ENCODE results near the gene ASB13.
A peak's percentile ranks its signal among the peaks of the same experiment; 100 is the strongest.

DNA sequence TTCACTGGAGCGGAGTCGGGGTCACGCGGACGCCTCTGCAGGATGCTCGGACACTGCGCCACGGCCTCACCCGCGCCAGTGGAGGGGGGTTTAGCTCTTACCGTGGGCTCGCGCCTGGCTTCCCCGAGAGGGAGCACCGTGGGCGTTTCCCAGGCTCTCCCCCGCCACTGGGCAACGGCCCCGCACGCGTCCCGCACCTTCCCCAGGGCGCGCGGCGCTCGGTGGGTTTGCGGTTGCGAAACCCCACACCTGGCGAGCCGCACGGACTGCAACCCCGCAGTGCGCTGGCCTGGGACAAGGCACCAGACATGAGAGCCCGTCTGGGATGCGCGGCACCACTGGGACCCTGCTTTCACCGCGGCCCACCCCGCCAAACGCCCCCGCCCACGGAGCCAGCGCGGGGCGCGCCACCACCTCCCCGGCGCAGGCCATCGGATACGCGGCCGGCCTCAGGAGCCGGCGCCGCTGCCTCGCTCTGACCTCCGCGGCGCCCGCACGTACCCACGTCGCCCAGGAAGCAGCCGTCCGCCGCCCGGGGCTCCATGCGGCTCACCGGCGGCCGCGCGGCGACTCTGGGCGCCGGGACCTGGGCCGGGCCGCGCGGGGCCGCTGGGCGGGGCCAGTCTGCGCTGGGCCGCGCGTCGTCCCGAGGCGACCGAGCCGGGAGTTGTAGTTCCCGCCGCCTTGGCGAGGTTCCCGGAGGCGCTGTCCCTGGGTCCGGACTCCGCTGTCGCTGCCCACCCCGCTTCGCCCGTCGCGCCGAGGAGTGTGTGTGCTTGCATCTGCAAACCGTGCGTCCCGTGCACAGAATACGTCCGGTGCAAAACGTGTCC lies at the start of gene ASB13:
- TF ChIP-seq ZNF563 (CRISPR knock-in tag; IDR thresholded peaks at IDR 0.05) (0 out of 2 replicates have a peak, but pooled peaks have one; percentile 31), EZH2 (conservative IDR thresholded peaks at IDR 0.05; ENCODE audit: low read depth, low read length) (no peak), ZNF24 (IDR thresholded peaks at IDR 0.05) (no peak), GABPB1 (CRISPR knock-in tag; IDR thresholded peaks at IDR 0.05) (peak; percentile 57; the same call in 1 of the 2 replicates), MTA3 (CRISPR knock-in tag; IDR thresholded peaks at IDR 0.05) (no peak), KLF16 (CRISPR knock-in tag; IDR thresholded peaks at IDR 0.05) (no peak), THYN1 (CRISPR knock-in tag; IDR thresholded peaks at IDR 0.05; ENCODE audit: borderline replicate concordance, low read depth) (no peak), SIN3B (IDR thresholded peaks at IDR 0.05; ENCODE audit: low read length) (no peak)
- TF ChIP-seq, protein P1, sequence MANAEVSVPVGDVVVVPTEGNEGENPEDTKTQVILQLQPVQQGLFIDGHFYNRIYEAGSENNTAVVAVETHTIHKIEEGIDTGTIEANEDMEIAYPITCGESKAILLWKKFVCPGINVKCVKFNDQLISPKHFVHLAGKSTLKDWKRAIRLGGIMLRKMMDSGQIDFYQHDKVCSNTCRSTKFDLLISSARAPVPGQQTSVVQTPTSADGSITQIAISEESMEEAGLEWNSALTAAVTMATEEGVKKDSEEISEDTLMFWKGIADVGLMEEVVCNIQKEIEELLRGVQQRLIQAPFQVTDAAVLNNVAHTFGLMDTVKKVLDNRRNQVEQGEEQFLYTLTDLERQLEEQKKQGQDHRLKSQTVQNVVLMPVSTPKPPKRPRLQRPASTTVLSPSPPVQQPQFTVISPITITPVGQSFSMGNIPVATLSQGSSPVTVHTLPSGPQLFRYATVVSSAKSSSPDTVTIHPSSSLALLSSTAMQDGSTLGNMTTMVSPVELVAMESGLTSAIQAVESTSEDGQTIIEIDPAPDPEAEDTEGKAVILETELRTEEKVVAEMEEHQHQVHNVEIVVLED (CRISPR knock-in tag; IDR thresholded peaks at IDR 0.05; ENCODE audit: borderline replicate concordance) = peak; percentile 63; the same call in 1 of the 2 replicates
